Measurements from ENCODE around the gene HES7.

HES7 gene

DNA sequence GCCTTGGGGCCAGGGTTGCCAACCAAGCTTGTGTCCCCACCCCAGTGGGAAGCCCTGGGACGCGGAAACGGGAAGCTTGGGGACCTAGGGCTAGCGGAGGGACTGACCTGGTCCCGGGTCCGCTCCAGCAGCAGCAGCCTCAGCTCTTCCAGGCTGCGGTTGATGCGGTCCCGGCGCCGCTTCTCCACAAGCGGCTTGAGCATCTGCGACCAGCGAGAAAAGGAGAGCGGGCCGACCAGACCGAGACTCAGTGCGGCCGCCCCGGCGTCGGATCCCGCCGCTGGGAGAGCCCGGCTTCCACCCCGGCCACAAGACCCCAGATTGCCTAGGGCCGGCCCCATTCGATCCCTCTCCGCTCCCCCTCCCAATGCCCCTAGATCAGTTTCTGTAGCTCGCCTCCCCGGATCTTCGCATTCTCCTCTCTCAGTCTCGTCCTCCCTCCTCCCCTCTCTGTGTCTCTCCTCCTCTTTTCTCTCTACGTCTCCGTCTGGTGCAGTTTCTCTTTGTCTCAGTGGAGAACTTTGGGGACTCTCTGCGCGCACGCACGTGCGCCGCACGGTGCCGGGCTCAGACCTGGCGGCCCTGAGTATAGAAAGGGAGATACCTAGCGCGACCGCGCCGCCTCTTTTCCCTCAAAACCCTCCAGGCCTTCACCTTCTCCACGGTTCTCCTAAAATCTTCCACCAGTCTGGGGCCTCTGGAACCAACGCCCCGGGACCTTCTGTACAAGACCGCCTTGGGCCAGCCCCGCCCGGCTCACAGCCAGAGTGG is 797 bp downstream of the HES7 start:
- H3K4me1 ChIP-seq (ENCODE audit: control insufficient read depth in 1 of 2, insufficient read depth in 1 of 2, low read depth in 1 of 2, low read length in 1 of 2): peaks cover 89 to 94% of the 10 kb centered on the region in 2 experiments
- H3K27me3 ChIP-seq: peaks cover 100% of the 10 kb centered on the region
- H3K27ac ChIP-seq: no peak overlapping the region

GRCh38 chr17:8122422-8122923 is 1.4 kb downstream of the HES7 start:
- Histone ChIP-seq H3K4me3 (ENCODE audit: low read depth in 1 of 2, low read length in 1 of 2) (peak overlapping the region; percentile 40 to 60), H3K27me3 (peaks cover 100% of the 10 kb centered on the region), H3K9me3 (no peaks in the 10 kb centered on the region), H3K4me1 (ENCODE audit: control insufficient read depth in 1 of 2, insufficient read depth in 1 of 2, low read depth in 1 of 2, low read length in 1 of 2) (peaks cover 95 to 100% of the 10 kb centered on the region in 2 experiments), H3K27ac (no peak overlapping the region), H3K36me3 (no peaks in the 10 kb centered on the region)
- no peak for TF ChIP-seq CTCF (IDR thresholded peaks at IDR 0.05)

More for the DNA sequence above, 797 bp downstream of the HES7 start:
- Histone ChIP-seq H3K4me3 (ENCODE audit: low read depth in 1 of 2, low read length in 1 of 2) (peak overlapping the region in 1 of 2 experiments; percentile 60), H3K36me3 (no peaks in the 10 kb centered on the region), H3K9me3 (no peaks in the 10 kb centered on the region)
- TF ChIP-seq CTCF (IDR thresholded peaks at IDR 0.05): no peak

GRCh38 chr17:8121681-8122421 is 2.1 kb downstream of the HES7 start:
- TF ChIP-seq CTCF (IDR thresholded peaks at IDR 0.05): no peak
- H3K4me1 ChIP-seq (ENCODE audit: control insufficient read depth in 1 of 2, insufficient read depth in 1 of 2, low read depth in 1 of 2, low read length in 1 of 2): peaks cover 94 to 99% of the 10 kb centered on the region in 2 experiments
- H3K27ac ChIP-seq: no peak overlapping the region
- peaks cover 100% of the 10 kb centered on the region for H3K27me3 ChIP-seq
- no peaks in the 10 kb centered on the region for H3K9me3 ChIP-seq
- no peaks in the 10 kb centered on the region for H3K36me3 ChIP-seq
- peak overlapping the region; percentile 40 to 60 for H3K4me3 ChIP-seq (ENCODE audit: low read depth in 1 of 2, low read length in 1 of 2)

GRCh38 chr17:8121407-8121680 is 2.6 kb downstream of the HES7 start:
- H3K27me3 ChIP-seq: peaks cover 100% of the 10 kb centered on the region
- TF ChIP-seq CTCF (IDR thresholded peaks at IDR 0.05): no peak
- H3K27ac ChIP-seq: no peak overlapping the region

GRCh38 chr17:8120520-8121406 is 3.1 kb downstream of the HES7 start:
- no peak for TF ChIP-seq CTCF (IDR thresholded peaks at IDR 0.05)
- H3K36me3 ChIP-seq: no peaks in the 10 kb centered on the region
- peaks cover 84 to 88% of the 10 kb centered on the region in 2 experiments for H3K4me1 ChIP-seq (ENCODE audit: control insufficient read depth in 1 of 2, insufficient read depth in 1 of 2, low read depth in 1 of 2, low read length in 1 of 2)
- peak overlapping the region; percentile 52 to 60 for H3K4me3 ChIP-seq (ENCODE audit: low read depth in 1 of 2, low read length in 1 of 2)
- H3K9me3 ChIP-seq: no peaks in the 10 kb centered on the region
- no peak overlapping the region for H3K27ac ChIP-seq
- peaks cover 100% of the 10 kb centered on the region for H3K27me3 ChIP-seq

More at GRCh38 chr17:8121407-8121680, 2.6 kb downstream of the HES7 start:
- Histone ChIP-seq H3K36me3 (no peaks in the 10 kb centered on the region), H3K9me3 (no peaks in the 10 kb centered on the region), H3K4me1 (ENCODE audit: control insufficient read depth in 1 of 2, insufficient read depth in 1 of 2, low read depth in 1 of 2, low read length in 1 of 2) (peaks cover 90 to 94% of the 10 kb centered on the region in 2 experiments), H3K4me3 (ENCODE audit: low read depth in 1 of 2, low read length in 1 of 2) (peak overlapping the region; percentile 52 to 60)
